SK-N-SH (cell line): Measurements from ENCODE around the gene TMEM184A. TPM values are rescaled to one million over a fixed set of nuclear protein-coding genes. Genes with fewer than 3 reads are reported as not detected.
A peak's percentile ranks its signal among the peaks of the same experiment; 100 is the strongest.

Experiments used
- CTCF ChIA-PET: fragments of 300-600, 350-600 bp; formaldehyde crosslinking; extraction: SDS; loops from one replicate; lab custom pipeline; 2021; lab: Yijun Ruan, JAX
- POLR2A ChIA-PET: fragments of 350-600 bp; sonication (Branson Sonifier 250); formaldehyde crosslinking; extraction: SDS; loops from one replicate; lab custom pipeline; 2020; ENCODE audit warnings: antibody characterized with exemption, inconsistent platforms; lab: Yijun Ruan, JAX
- DNase-seq: peaks from one replicate; pipeline ENCODE4 v3.0.0; 2012
- H2AFZ ChIP-seq: fragments of 200-600 bp; sonication (generic); 2 replicates; pipeline ENCODE4 v1.8.1; 2016; ENCODE audit warnings: antibody characterized with exemption, mild to moderate bottlenecking, low read depth
- H3F3A ChIP-seq: fragments of 200-600 bp; sonication (generic); replicated peaks from 2 replicates; pipeline ENCODE3; 2016; ENCODE audit warnings: antibody characterized with exemption, mild to moderate bottlenecking; ENCODE audit not compliant: insufficient read depth
- H3K27ac ChIP-seq, 2 experiments: fragments of 200-500 bp in 1 of 2; fragments of 200-600 bp in 1 of 2; sonication (Bioruptor generic) in 1 of 2; sonication (generic), shearing (Covaris generic) in 1 of 2; 2 replicates each; pipeline versions ENCODE4 v1.5.1 to v1.6.1; 2014 to 2016; ENCODE audit warnings: low read depth in 2 of 2, inconsistent platforms in 1 of 2, low read length in 1 of 2, mild to moderate bottlenecking in 1 of 2, mixed read lengths in 1 of 2
- H3K27me3 ChIP-seq: fragments of 200-600 bp; sonication (generic), shearing (Covaris generic); 2 replicates; pipeline ENCODE4 v1.6.1; 2016; ENCODE audit warnings: mixed run types; ENCODE audit not compliant: insufficient read depth
- H3K36me3 ChIP-seq, 2 experiments: fragments of 200-500 bp in 1 of 2; fragments of 200-600 bp in 1 of 2; sonication (Bioruptor generic) in 1 of 2; sonication (generic) in 1 of 2; replicated peaks in 1 of 2; 2 replicates each; pipeline versions ENCODE3 to v1.5.1; 2014 to 2016; ENCODE audit warnings: low read length in 1 of 2, mild to moderate bottlenecking in 1 of 2; ENCODE audit not compliant: insufficient read depth in 2 of 2, control insufficient read depth in 1 of 2
- H3K4me1 ChIP-seq, 2 experiments: fragments of 200-500 bp in 1 of 2; fragments of 200-600 bp in 1 of 2; sonication (Bioruptor generic) in 1 of 2; sonication (generic), shearing (Covaris generic) in 1 of 2; 2 replicates each; pipeline versions ENCODE4 v1.5.1 to v1.6.1; 2014 to 2016; ENCODE audit warnings: low read depth in 1 of 2, low read length in 1 of 2, mixed run types in 1 of 2; ENCODE audit not compliant: insufficient read depth in 2 of 2, control insufficient read depth in 1 of 2
- H3K4me2 ChIP-seq: fragments of 200-600 bp; sonication (generic), shearing (Covaris generic); 2 replicates; pipeline ENCODE4 v1.6.1; 2017; ENCODE audit warnings: mixed run types
- H3K4me3 ChIP-seq, 2 experiments: fragments of 200-500 bp in 1 of 2; fragments of 200-600 bp in 1 of 2; sonication (Bioruptor generic) in 1 of 2; sonication (generic), shearing (Covaris generic) in 1 of 2; 2 replicates each; pipeline versions ENCODE4 v1.5.1 to v1.8.1; 2014 to 2016; ENCODE audit warnings: low read depth in 2 of 2, inconsistent platforms in 1 of 2, low read length in 1 of 2, mild to moderate bottlenecking in 1 of 2, mixed read lengths in 1 of 2, moderate library complexity in 1 of 2
- H3K79me2 ChIP-seq: fragments of 200-600 bp; sonication (generic); 2 replicates; pipeline ENCODE4 v1.8.1; 2017; ENCODE audit warnings: mild to moderate bottlenecking; ENCODE audit not compliant: insufficient read depth
- H3K9ac ChIP-seq: fragments of 200-600 bp; sonication (generic); 2 replicates; pipeline ENCODE4 v1.6.1; 2017; ENCODE audit warnings: mixed run types
- H3K9me2 ChIP-seq: fragments of 200-600 bp; sonication (generic); 2 replicates; pipeline ENCODE4 v1.6.1; 2017; ENCODE audit warnings: mixed run types
- H3K9me3 ChIP-seq: fragments of 200-600 bp; sonication (generic); 2 replicates; pipeline ENCODE4 v1.6.1; 2017; ENCODE audit warnings: mixed run types, mild to moderate bottlenecking, moderate library complexity
- H4K20me1 ChIP-seq: fragments of 200-600 bp; sonication (generic); 2 replicates; pipeline ENCODE4 v1.6.1; 2017; ENCODE audit warnings: mild to moderate bottlenecking, mixed run types; ENCODE audit not compliant: insufficient read depth
- EP300 ChIP-seq, 2 experiments: IDR thresholded peaks; 2 replicates each; pipeline versions ENCODE4 v1.4.0 to v1.6.1; 2012; ENCODE audit warnings: borderline replicate concordance in 1 of 2, low read depth in 1 of 2, low read length in 1 of 2
- MAX ChIP-seq: IDR thresholded peaks from 2 replicates; pipeline ENCODE4 v1.4.0; 2012; ENCODE audit warnings: low read depth
- MEF2A ChIP-seq: IDR thresholded peaks from 2 replicates; pipeline ENCODE4 v1.4.0; 2012; ENCODE audit warnings: low read depth, borderline replicate concordance
- NRF1 ChIP-seq: IDR thresholded peaks from 2 replicates; pipeline ENCODE4 v1.6.1; 2012; ENCODE audit warnings: low read depth, mild to moderate bottlenecking, low read length
- SMC3 ChIP-seq: IDR thresholded peaks from 2 replicates; pipeline ENCODE4 v1.6.1; 2012; ENCODE audit warnings: low read depth, low read length, improper control_type of control experiment
- TEAD4 ChIP-seq: IDR thresholded peaks from 2 replicates; pipeline ENCODE4 v1.4.0; 2012; ENCODE audit warnings: mild to moderate bottlenecking, borderline replicate concordance; ENCODE audit not compliant: insufficient read depth
- YY1 ChIP-seq: IDR thresholded peaks from 2 replicates; pipeline ENCODE4 v1.4.0; 2012; ENCODE audit warnings: low read depth, mild to moderate bottlenecking
- WGBS: methylation state at CpG from one replicate; pipeline ENCODE4 v1.1.6; 2017; ENCODE audit warnings: low lambda C conversion rate; 5-methylcytosine and 5-hydroxymethylcytosine counted together
- polyA plus RNA-seq, 3 experiments: library from polyadenylated mRNA; depleted of rRNA; stranded (reverse); fragments of >200 nt; gene quantifications; 2 replicates each; pipeline ENCODE4 v1.2.3, GENCODE V29; 2012
- TF ChIP-seq, protein P1 (sequence below): IDR thresholded peaks from 2 replicates; pipeline ENCODE4 v1.6.1; 2012; ENCODE audit warnings: mild to moderate bottlenecking, low read depth, low read length, moderate library complexity

The TMEM184A gene
- polyA plus RNA-seq, 1 of the 3 experiments (the other 2 are of a cell fraction): 1.5 TPM

DNA sequence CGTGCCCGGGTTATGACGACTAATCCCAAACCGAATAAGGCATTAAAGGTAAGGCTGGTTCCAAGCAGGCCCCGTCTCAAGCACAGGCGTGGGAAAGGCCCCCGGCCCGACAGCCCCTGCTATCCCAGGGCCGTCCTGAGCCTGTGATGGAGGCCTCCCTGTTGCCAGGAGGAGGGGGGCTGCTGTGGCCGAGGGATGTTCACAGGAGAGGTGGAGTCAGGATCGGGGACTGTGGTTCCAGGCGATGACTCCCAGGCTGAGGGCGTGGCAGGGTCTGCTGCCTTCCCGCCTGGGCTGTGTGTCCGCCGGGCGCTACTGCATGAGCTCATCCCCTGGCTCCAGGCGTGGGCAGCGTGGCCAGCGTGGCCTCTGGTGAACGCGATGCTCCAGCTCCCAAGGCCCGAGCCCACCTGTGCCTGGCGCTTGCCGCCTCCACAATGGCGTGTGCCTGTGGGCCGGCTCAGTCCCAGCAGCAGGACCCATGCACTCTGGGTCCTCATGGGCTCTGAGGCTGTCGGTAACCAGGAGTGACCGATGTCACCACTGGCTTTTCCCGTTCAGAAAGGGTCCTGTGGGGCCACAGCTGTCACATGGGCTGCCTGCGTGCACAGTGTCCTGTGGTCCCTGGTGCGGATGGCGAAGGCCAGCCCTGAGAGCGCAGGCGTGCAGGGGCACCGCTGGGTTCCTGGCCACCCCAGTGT is 16.7 kb downstream of the TMEM184A start:
- TF ChIP-seq YY1 (no peak), NRF1 (no peak), EP300 (IDR thresholded peaks at IDR 0.05; ENCODE audit: borderline replicate concordance in 1 of 2, low read depth in 1 of 2, low read length in 1 of 2) (no peak), MAX (no peak), MEF2A (no peak), TEAD4 (no peak)
- no peak for DNase-seq
- Histone ChIP-seq H3K36me3 (peaks cover 3 to 40% of the 10 kb centered on the region in 2 experiments), H3K4me1 (peaks cover 23 to 30% of the 10 kb centered on the region in 2 experiments; a peak in 3 of 4 replicates), H4K20me1 (no peaks in the 10 kb centered on the region; the same call in 1 of the 2 replicates), H3K4me2 (peak overlapping the region; percentile 100), H3K4me3 (peak overlapping the region in 1 of 2 experiments; percentile 64; a peak in 1 of 4 replicates), H3K9ac (peak overlapping the region; percentile 98), H3K27me3 (no peaks in the 10 kb centered on the region), H2AFZ (no peak overlapping the region), H3K9me3 (no peaks in the 10 kb centered on the region), H3K9me2 (no peaks in the 10 kb centered on the region), H3K27ac (peak overlapping the region in 1 of 2 experiments; percentile 100; a peak in 2 of 4 replicates), H3K79me2 (peaks cover 60% of the 10 kb centered on the region), H3F3A (peaks cover 8% of the 10 kb centered on the region)
- CTCF ChIA-PET: interaction anchor here (1.1 to 2.6 kb wide), 3 partner anchors 9 to 65 kb away, joined by 3 to 10 read pairs (median 6); partner anchors contain the start of gene TMEM184A
- POLR2A ChIA-PET: no interaction called here
- WGBS: 88% methylated on average over 15 of the region's 36 CpGs

GRCh38 chr7:1538544-1539180 is 17.3 kb downstream of the TMEM184A start:
- Histone ChIP-seq H2AFZ (no peak overlapping the region), H3K79me2 (peaks cover 67% of the 10 kb centered on the region), H3K9me3 (no peaks in the 10 kb centered on the region), H3K36me3 (peaks cover 0 to 40% of the 10 kb centered on the region in 2 experiments), H3K4me1 (peaks cover 28 to 36% of the 10 kb centered on the region in 2 experiments; a peak in 3 of 4 replicates), H3K4me2 (peak overlapping the region; percentile 100), H3K9ac (peak overlapping the region; percentile 98), H3F3A (peaks cover 12% of the 10 kb centered on the region), H3K9me2 (no peaks in the 10 kb centered on the region), H4K20me1 (no peaks in the 10 kb centered on the region; the same call in 1 of the 2 replicates), H3K27ac (peak overlapping the region in 1 of 2 experiments; percentile 100; a peak in 2 of 4 replicates), H3K4me3 (peak overlapping the region; percentile 51 to 64), H3K27me3 (no peaks in the 10 kb centered on the region)
- TF ChIP-seq, protein P1, sequence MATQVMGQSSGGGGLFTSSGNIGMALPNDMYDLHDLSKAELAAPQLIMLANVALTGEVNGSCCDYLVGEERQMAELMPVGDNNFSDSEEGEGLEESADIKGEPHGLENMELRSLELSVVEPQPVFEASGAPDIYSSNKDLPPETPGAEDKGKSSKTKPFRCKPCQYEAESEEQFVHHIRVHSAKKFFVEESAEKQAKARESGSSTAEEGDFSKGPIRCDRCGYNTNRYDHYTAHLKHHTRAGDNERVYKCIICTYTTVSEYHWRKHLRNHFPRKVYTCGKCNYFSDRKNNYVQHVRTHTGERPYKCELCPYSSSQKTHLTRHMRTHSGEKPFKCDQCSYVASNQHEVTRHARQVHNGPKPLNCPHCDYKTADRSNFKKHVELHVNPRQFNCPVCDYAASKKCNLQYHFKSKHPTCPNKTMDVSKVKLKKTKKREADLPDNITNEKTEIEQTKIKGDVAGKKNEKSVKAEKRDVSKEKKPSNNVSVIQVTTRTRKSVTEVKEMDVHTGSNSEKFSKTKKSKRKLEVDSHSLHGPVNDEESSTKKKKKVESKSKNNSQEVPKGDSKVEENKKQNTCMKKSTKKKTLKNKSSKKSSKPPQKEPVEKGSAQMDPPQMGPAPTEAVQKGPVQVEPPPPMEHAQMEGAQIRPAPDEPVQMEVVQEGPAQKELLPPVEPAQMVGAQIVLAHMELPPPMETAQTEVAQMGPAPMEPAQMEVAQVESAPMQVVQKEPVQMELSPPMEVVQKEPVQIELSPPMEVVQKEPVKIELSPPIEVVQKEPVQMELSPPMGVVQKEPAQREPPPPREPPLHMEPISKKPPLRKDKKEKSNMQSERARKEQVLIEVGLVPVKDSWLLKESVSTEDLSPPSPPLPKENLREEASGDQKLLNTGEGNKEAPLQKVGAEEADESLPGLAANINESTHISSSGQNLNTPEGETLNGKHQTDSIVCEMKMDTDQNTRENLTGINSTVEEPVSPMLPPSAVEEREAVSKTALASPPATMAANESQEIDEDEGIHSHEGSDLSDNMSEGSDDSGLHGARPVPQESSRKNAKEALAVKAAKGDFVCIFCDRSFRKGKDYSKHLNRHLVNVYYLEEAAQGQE: peak; percentile 83
- TF ChIP-seq SMC3: no peak
- ChIA-PET CTCF (interaction anchor here (1.1 to 4.0 kb wide), 3 partner anchors 10 to 17 kb away, joined by 3 to 24 read pairs (median 10); partner anchors contain the start of gene TMEM184A), POLR2A (no interaction called here)
- peak; percentile 66 for DNase-seq
- 51% methylated on average over 17 of the region's 25 CpGs for WGBS
